HG02798 (cell line): ENCODE results near the gene GRIN2A.
"Not testable (repeated sequence)": the region's sequence is repeated elsewhere in the genome, so short reads cannot be mapped to it uniquely, and the experiment has no call there.

ENCODE experiments used
- ATAC-seq: cut with Tn5 transposase; IDR thresholded peaks from one replicate; pipeline ENCODE4 v1.9.1; 2021; ENCODE audit warnings: mild to moderate bottlenecking; ENCODE audit not compliant: unreplicated experiment, poor library complexity

The GRIN2A gene

DNA sequence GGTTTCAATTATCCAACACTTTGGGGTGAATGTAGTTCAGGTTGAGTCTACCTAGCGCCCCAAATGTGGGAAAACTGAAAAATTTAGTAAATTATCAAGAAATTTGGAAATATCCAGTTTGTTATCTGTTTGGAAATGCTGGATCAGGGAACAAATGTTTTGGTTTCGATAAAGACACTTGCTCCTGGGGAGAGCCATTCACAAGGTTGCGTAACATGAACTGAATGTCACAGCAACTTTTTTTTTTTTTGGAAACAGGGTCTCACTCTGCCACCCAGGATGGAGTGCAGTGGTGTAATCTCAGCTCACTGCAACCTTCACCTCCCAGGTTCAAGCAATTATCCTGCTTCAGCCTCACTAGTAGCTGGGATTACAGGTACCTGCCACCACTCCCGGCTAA lies 286.4 kb downstream of the GRIN2A start:
- ATAC-seq = no peak

DNA sequence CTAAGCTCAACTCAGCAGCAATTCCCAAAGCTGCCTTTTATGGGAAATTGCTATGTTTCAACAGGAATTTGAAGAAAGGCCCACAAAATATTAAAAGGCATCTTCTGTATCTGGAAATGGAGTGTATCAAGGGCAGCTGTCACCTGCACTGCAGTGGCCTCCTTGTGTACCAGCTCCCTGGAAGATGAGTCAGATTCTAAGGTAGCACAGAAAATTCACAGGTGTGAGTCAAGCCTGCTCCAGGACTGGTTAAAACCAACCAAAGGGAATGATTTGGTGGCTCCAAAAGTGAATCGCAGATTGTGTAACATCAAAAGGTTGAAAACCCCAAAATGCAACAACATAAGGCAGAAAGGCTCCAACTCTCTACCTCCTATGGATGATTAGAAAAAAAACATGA lies 296.4 kb downstream of the GRIN2A start:
- no peak for ATAC-seq

DNA sequence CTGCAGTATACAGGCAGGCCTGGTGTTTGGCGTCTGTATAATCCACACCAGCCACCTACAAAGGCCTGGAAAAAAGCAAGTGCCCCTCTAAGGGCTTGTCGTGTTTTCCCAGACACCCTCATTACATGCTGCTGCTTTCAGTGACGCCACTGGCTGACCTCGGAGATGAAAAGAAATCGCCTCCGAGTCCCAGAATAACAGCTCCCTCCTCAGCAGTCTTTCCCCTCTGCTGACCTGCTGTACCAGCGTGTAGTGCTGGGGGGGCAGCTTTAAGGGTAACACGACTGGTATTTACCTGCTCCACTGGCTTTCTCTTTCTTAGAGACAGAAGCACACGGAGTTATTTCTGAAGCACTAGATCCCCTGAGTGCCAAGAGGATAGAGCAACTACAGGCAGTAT lies 296.8 kb downstream of the GRIN2A start:
- no peak for ATAC-seq

DNA sequence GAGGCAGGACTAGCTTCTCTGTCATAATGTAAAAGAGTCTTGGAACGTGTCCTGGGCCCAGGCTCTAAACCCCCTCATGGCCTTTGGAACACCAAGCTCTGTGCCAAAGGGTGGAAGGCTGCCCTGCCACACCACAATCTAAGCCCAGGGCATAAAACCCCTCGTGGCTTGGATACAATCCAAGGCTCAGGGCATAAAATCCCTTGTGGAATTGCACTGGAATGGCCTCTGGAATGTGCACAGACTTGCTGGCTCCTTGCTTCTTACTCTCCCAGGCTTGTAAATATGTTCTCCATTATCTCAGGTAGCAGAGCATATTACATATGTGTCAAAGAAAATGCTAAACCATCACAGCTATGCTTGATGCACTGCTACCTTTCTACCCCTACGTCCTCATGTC lies 306.2 kb downstream of the GRIN2A start:
- not testable (repeated sequence) for ATAC-seq

DNA sequence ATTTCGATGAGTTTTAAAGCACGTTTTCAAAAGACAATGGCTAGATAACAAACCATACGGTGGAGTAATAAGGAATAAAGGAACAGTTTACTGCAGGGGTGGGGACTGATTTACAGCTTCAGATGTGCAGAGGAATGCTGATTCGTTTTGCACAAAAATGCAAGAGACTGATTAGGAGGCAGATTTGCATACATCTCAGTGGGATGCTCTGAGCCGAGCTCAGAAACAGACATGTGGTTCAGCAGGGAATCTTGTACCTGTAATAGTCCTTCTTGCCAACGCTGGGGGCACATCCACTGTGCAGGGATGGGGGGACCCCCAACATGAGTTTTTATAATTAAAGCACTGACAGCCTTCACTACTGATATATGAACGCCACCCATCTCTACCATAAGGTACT lies 308.0 kb downstream of the GRIN2A start:
- ATAC-seq = no peak

DNA sequence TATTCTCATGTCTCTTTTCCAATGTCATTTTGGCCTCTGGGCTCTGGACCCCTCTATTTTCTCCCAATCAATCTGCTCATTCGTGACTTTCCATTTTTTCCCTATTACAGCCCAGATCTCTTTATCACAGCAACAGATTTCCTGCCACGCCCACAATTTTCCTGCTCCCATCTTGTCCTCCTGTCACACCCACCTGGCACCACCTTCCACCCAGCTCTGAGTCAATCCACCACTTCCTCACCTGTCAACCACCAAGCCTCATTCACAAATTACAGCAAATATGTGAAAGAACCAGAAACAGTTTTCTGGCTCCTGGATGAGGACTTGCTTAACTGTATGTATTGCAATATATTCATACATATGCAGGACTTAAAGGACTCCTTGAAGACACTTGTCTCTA lies 311.3 kb downstream of the GRIN2A start:
- no peak for ATAC-seq

DNA sequence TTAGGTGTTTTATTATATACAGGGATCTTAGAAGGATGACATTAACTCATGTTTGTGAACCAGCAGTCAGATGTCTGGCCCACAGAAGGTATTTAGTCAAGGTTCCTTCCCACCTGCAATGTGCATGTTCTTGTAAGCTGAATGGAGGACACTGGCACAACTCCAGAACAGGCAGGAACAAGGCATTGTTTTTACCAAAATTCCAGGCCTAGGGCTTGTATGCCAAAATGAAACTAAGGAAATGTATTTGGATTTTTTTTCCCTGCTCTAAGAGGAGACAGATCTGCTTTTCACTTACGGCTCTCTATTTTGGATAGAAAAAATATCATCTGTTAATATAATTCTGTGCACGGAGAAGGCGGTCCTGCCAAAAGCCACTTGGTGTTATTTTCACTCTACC lies 312.5 kb downstream of the GRIN2A start:
- no peak for ATAC-seq

DNA sequence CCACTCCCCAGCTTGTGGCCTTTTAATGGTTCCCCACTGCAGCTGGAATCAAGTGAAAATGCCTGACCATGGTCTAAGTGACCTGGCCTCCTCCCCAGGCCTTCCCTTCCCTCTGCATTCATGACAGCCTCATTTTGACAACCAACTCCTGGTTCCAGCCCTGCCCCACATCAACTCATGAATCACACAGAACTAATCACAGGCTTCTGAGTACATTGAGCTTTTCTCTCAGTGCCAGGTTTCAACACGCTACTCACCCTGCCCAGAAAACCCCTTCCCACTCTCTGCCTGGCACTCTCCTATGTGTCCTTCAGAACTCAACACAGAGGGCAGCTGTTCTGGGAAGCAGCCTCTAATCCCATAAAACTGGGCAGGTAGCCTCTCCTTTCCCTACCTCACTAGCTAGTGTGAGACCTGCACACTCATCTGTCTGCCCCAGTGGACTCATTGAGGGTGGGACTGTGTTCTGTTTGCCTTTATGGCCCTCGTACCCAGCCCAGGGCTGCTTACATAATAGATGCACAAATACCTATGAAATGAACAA lies 313.6 kb downstream of the GRIN2A start:
- no peak for ATAC-seq

DNA sequence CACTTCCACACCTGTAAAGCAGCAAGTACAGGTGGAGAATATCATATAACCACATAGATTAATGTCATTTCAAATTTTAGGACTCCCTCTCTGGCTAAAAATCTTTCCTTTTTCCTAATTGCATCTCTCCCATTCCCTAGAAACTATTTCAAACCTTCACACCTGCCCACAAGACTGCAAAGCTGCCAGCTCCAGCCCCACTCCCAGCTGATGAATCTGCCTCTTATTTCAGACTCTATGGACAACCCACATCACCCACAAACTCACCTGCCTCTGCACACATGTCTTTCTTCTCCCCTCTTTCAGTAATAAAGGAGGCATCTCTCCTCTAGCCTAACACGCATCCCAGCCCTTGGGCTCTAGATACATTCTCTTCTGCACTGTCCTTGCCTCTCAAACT lies 315.1 kb downstream of the GRIN2A start:
- no peak for ATAC-seq

DNA sequence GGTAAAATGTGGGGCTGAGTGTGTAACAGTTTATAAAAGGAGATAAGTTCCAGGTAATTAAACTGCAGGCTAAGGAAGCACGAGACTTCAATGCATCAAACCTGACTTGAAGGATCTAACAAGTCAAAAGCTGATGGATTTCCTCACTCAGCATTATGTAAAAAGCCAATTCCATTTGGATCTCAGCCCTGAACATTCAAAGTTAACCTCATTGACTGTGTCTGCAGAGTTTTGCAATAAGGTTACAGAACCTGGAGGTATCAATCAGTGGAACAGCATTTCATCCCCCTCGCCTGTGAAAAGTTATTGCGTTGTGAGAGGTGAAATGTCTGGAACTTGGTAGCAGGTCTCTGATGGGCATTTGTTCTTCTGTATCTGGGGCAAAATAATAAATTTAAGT lies 317.8 kb downstream of the GRIN2A start:
- no peak for ATAC-seq

DNA sequence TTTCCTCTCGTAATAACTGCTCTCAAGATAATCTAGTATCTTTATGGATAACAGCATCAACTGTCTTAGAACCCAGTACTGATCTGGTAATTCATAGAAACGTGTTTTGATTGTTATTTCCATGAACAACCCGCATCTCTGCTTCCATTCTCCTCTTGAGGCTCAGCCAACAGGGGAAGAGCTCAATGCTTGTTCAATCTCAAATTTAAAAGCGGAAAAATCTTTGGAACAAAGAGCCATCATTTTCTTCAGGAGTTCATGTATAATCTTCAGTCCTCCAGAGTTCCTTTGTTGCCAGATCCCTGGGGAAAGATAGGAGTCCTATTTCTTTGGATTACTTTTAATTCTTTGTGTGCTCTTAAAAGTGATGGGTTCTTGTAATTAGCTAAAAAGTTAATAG lies 319.9 kb downstream of the GRIN2A start:
- ATAC-seq = no peak

DNA sequence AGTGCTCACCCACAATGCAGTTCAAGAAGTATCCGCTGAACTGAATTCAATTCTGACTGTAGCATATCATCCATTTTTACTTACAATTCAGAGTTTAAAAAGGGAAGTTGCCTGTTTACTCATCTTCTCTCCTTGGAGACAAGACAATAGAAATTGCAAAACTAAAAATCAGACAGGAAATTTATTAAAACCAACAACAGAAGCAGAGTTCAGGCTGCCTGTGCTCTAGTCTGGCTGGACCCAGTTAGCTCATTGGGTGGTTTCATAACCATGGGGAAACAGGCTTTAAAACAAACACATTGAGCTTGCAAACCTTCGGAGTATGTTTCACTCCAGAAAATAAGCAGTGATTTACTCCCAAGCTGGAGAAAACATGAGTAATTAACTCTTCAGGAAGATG lies 321.4 kb downstream of the GRIN2A start:
- no peak for ATAC-seq

DNA sequence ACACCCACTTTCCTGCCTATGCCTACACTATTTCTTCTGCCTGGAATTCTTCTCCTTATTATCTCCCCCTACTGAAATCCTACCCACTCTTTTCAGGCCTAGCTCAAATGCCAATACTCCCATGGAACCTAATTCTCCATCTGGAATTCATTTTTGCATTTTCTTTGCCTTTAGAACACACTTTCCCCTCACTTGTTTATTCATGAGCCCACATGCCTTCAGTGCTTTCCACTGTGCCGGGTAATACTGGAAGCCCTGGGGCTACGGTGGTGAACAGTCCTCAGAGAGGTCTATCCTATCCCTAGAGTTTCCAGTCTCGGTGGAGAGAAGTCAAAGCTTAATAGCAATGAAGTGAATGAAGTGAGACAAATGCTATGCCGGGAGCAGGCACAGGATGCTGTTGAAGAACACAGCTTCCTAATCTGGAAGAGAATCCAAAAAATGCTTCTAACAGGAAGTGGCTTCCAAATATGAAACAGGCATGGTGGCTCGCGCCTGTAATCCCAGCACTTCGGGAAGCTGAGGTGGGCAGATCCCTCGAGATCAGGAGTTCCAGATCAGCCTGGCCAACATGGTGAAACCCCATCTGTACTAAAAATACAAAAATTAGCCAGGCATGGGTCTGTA lies 322.4 kb downstream of the GRIN2A start:
- ATAC-seq = no peak

DNA sequence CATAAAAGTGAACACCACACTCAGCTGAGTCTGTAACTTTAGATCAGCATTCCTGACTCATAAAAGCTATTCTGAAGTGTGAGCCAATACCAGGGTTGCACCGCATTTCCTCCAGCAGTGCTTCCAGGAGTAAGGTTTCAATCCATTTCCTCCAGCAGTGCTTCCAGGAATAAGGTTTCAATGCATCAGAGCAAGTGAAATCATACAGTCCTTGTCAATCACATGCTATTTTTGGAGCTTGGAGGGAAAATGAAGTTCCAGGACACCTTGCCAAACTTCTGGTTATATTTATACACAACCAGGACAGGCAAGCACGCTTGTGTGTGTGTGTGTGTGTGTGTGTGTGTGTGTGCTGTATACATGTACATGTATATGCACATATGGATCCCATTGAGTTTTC lies 327.6 kb downstream of the GRIN2A start:
- no peak for ATAC-seq

DNA sequence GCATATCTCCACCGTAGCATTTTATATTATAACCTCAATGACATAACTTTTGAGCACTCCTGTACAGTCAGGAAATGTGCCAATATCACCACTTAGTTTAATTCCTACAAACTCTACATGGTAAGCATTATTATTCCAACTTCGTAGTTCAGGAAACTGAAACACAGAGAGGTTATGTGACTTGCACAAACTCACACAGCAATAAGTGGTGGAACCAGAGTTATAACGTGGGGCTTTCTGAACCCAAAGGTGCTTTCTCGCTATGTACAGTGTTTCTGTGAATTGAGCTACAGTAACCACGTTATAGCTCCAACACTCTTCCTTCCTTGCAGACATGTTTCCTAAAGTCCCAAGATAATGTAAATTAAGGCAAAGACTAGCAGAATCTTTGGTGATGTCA lies 330.2 kb downstream of the GRIN2A start:
- no peak for ATAC-seq

DNA sequence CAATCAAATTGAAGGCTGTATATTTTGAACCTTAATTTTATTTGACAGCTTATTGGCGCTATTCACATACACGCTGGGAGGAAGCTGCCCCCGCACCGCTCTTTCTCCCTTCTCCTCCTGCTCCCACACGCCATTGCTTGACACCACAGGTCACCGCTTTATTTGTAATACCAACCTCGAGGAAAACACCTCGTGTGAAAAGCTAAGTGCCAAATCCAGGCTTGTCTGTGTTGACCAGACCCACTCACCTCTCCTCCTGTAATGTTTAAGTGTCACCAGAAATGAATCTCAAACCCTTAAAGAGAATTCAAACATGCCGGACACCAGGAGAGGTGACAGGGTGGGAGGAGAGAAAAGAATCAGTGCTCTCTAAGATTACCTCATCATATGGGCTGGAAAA lies 331.4 kb downstream of the GRIN2A start:
- no peak for ATAC-seq

DNA sequence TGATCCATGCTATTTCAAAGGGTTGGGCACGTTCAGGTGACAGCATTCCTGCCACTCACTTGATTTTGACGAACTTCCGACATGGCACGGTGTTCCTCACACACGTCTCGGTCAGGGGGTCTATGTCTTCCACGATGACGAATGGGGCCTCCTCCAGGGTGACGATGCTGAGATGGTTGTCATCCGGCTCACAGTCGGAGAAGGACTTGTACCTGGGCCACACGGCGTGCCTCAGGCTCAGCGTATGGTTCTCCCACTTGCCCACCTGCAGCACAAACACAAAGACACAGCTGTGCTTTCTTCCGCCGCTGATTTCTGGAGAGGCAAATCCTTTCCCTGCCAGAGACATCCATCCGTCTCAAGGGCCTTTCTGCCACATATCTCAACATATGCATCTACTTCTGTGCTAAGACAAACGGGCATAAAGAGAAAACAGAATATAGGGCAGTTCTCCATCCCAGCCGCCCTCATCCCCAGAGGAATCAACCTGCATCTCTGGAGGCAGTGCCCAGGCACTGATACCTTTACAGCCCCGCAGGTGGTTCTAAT lies 332.5 kb downstream of the GRIN2A start:
- ATAC-seq = no peak

DNA sequence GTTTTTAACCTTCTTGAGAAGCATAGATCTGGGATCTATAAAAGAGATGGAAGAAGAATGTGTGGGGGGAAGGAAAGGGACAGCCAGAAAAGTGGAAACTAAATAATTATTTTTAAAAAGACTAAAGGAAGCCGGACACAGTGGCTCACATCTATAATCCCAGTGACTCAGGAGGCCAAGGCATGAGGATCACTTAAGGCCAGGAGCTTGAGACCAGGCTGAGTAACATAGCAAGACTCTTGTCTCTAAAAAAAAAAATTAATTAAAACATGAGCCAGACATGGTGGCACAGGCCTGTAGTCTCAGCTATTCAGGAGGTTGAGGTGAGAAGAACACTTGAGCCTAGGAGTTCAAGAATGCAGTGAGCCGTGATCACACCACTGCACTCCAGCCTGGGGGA lies 335.1 kb downstream of the GRIN2A start:
- ATAC-seq = no peak

DNA sequence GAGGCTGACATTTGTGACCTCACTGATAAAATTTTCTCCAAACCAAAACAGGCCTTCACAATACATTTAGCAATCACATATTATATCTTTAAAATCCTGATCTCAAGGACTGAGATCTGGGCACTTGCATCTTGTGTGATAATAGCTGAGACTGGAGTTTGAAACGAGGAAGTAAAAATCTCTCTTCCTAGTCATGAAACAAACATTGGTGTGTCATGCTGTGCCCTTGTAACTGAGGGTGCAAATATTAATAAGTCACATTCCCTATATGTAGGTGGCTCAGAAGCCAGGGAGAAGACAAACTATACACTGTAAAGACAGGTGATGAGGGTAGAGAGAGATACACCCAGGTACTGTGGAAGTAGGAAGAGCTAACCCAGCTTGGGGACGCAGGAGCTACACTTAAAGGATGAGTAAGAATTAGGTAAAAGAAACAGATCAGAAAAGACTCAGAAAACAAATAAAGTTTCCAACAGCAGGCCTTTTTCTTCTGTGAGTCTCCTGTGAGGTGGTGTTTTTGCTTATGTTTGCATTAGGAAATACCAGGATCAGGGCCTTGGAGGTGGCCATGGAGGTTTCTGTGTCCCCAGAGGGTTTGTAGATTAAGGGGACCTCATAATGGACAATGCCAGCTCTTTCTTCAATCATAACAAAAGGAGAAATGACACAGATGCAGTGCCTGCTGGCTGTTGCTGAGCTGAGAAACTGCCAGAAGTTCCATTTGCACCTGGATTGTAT lies 335.7 kb downstream of the GRIN2A start:
- ATAC-seq = no peak

DNA sequence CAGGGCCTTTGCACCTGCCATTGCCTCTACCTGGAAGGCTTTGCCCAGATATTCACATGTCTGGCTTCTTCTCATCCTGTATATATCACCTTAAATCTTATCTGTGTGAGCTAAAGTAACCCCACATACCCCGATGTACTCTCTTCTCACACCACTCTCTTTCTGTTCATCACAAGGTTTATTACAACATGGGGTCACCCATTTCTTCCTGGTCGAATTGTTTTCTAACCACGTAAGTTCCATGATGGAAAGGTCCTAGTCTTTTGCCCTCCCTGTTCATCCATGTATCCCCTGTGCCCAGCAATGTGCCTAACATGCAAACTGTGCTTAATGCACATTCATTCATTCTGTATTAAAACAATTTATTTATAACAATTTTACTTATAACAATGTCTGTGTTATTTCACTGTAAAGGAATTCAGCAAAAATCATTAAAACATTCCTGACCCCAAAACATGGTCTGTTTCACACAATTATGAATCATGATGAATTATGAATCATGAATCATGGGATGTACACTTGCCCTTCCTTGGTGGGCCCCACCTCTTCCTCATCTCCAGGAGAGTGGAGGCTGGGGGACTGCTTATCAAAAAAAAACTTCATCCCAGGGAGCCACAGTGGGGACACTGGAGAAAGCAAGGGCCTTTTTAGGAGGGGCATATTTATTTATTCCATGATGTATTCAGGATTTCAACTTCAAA lies 336.4 kb downstream of the GRIN2A start:
- no peak for ATAC-seq

DNA sequence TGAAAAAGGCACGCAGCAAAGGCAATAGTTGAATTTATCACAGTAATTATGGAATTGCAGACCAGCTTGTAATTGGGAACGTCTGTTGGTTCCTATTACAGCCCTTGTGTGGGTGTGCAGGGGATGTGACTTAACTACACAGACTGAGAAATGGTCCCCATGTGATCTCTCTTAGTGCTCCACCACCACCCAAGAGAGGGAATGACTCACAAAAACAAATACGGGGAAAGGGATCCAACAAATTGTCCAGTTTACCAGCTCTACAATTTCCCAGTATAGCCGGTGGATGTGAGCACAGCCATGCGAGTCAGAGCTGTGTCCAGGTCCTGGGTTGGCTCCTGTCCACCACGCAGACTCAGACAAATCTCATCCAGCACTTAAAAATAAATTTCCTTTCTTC lies 337.9 kb downstream of the GRIN2A start:
- no peak for ATAC-seq
